C4-2B (cell line): ENCODE data around the gene ZNF784.

Experiments used
- CTCF ChIP-seq: fragments of 450-650 bp; conservative IDR thresholded peaks from 2 replicates; pipeline ENCODE4 v1.5.1; 2017; ENCODE audit warnings: mild to moderate bottlenecking
- ZFX ChIP-seq: fragments of 450-650 bp; IDR thresholded peaks from 2 replicates; pipeline ENCODE4 v1.6.1; 2017

- TF ChIP-seq CTCF: no peak
- TF ChIP-seq ZFX: no peak
Observed at GRCh38 chr19:55649268-55650125, 25.1 kb upstream of the ZNF784 start.
